IPS-15b (cell line): ENCODE results near the gene E2F4.

Experiments used
- H3K27me3 ChIP-seq: one replicate; pipeline ENCODE4 v1.6.1; 2013; ENCODE audit warnings: low read length; ENCODE audit not compliant: control insufficient read depth, insufficient read depth
- H3K36me3 ChIP-seq: one replicate; pipeline ENCODE4 v1.6.1; 2013; ENCODE audit warnings: low read length; ENCODE audit not compliant: control insufficient read depth, insufficient read depth
- H3K4me1 ChIP-seq: one replicate; pipeline ENCODE4 v1.6.1; 2013; ENCODE audit warnings: mild to moderate bottlenecking, low read length; ENCODE audit not compliant: control insufficient read depth, insufficient read depth
- H3K4me3 ChIP-seq: one replicate; pipeline ENCODE4 v1.5.1; 2013; ENCODE audit warnings: low read depth, low read length
- H3K9ac ChIP-seq: one replicate; pipeline ENCODE4 v1.6.1; 2013; ENCODE audit warnings: low read depth, mild to moderate bottlenecking, low read length
- H3K9me3 ChIP-seq: one replicate; pipeline ENCODE4 v1.6.1; 2013; ENCODE audit warnings: mild to moderate bottlenecking, low read length; ENCODE audit not compliant: control insufficient read depth, insufficient read depth

The E2F4 gene

GRCh38 chr16:67190448-67191399 is 1.2 kb upstream of the E2F4 start:
- peaks cover 3% of the 10 kb centered on the region for H3K4me1 ChIP-seq
- no peak overlapping the region for H3K4me3 ChIP-seq
- H3K9ac ChIP-seq: no peak overlapping the region
- H3K36me3 ChIP-seq: peaks cover 27% of the 10 kb centered on the region
- H3K9me3 ChIP-seq: no peaks in the 10 kb centered on the region
- H3K27me3 ChIP-seq: peaks cover 12% of the 10 kb centered on the region

DNA sequence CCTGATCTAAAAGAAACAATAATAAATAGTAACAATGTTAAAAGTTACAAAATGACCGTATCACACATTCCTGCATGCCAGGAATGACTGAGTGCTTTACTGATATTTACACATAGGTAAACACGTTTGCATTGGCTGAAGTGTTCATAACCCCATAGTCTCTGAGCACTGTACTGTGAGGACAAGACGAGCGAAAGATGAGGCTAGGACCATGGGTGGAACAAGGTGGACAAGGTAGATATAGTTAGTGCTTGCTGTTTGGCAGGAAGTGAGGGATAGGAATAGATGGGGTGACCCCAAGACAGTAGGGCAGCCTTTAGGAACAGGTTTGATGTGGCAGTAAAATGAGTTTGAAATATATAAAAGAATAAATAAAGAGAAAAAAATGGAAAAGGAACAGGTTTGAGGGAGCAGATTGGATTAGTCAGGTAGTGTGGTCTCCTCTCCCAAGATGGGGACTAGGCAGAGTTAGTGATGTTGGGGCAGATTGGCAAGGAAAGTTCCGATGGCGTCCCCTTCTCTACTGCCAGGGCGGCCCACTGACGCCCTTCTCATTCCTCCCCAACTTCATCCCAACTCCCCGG is 452 bp upstream of the E2F4 start:
- peaks cover 4% of the 10 kb centered on the region for H3K27me3 ChIP-seq
- H3K9me3 ChIP-seq: no peaks in the 10 kb centered on the region
- H3K36me3 ChIP-seq: peaks cover 34% of the 10 kb centered on the region
- H3K4me1 ChIP-seq: peaks cover 3% of the 10 kb centered on the region
- H3K9ac ChIP-seq: no peak overlapping the region
- peak overlapping the region; percentile 97 for H3K4me3 ChIP-seq

DNA sequence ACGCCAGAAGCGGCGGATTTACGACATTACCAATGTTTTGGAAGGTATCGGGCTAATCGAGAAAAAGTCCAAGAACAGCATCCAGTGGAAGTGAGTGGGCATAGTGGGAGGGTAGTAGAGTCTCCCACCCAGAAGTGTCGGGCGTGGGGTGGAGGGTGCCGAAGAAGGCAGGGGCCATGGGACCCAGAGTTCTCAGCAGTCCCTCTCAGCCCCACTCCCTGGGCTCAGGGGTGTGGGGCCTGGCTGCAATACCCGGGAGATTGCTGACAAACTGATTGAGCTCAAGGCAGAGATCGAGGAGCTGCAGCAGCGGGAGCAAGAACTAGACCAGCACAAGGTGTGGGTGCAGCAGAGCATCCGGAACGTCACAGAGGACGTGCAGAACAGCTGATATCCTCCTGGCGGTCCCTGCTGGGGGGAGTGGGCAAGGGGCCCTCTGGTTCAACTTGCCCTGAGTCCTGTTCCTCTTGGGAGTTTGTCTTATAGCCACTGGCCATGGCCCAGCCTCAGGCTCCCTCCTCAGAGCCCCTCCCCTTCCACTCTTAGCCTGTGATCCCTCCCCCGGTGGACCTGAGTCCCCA is 916 bp downstream of the E2F4 start:
- H3K4me1 ChIP-seq: peaks cover 3% of the 10 kb centered on the region

DNA sequence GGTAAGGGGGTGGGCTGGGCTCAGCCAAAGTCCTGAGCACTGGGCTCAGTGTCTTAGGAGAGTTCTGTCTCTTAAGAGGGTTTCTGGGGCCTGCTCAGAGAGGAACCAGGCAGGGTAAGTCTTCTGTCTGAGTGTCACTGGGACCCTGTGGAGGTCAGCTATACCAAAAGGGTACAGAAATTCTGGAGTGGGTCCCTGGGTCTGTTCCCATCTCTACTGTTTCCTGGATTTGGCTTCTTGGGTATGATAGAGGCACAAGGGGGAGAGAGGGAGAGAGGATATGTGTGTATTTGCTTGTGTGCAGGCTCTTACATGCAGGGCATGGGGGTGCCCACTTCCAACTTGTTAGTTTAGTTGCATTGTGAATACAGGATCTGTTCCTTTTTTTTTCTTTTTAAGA is 1.6 kb downstream of the E2F4 start:
- H3K36me3 ChIP-seq: peaks cover 53% of the 10 kb centered on the region
- peaks cover 3% of the 10 kb centered on the region for H3K4me1 ChIP-seq
- no peaks in the 10 kb centered on the region for H3K9me3 ChIP-seq
- no peaks in the 10 kb centered on the region for H3K27me3 ChIP-seq
- H3K4me3 ChIP-seq: peak overlapping the region; percentile 97
- H3K9ac ChIP-seq: no peak overlapping the region

More for the DNA sequence above, 916 bp downstream of the E2F4 start:
- Histone ChIP-seq H3K9me3 (no peaks in the 10 kb centered on the region), H3K4me3 (peak overlapping the region; percentile 97), H3K9ac (peak overlapping the region; percentile 79), H3K27me3 (no peaks in the 10 kb centered on the region), H3K36me3 (peaks cover 47% of the 10 kb centered on the region)

DNA sequence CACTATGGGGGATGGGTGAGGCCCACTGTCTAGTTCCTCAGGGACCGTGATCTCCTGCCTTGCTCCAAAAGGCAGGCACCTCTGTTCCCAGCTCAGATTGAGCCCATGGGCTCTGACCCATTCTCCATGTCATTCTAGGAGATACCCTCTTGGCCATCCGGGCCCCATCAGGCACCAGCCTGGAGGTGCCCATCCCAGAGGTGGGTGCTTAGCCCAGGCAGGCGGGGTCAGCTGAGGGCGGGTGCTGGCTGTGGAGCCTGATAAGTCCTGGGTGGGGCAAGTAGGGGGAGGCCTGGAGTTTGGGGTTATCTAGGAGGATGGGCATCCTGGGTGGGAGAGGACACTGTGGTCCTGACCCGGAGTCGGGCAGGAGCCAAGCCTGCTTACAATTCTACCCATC is 2.3 kb downstream of the E2F4 start:
- peaks cover 53% of the 10 kb centered on the region for H3K36me3 ChIP-seq
- H3K27me3 ChIP-seq: no peaks in the 10 kb centered on the region
- H3K4me1 ChIP-seq: peaks cover 5% of the 10 kb centered on the region
- H3K9ac ChIP-seq: no peak overlapping the region
- H3K4me3 ChIP-seq: no peak overlapping the region
- no peaks in the 10 kb centered on the region for H3K9me3 ChIP-seq

DNA sequence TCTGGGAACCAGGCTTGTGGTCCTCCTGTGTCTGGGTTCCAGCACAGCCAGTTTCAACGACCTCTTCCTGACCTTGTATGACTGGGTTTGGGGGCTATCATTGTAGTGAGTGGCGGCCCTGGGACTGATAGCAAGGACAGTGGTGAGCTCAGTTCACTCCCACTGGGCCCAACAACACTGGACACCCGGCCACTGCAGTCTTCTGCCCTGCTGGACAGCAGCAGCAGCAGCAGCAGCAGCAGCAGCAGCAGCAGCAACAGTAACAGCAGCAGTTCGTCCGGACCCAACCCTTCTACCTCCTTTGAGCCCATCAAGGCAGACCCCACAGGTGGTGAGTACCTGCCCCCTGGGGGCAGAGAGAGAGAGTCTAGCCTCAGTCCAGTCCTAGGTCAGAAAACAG is 3.7 kb downstream of the E2F4 start:
- peaks cover 53% of the 10 kb centered on the region for H3K36me3 ChIP-seq
- H3K4me3 ChIP-seq: no peak overlapping the region
- H3K9me3 ChIP-seq: no peaks in the 10 kb centered on the region
- no peak overlapping the region for H3K9ac ChIP-seq
- no peaks in the 10 kb centered on the region for H3K27me3 ChIP-seq
- H3K4me1 ChIP-seq: peaks cover 7% of the 10 kb centered on the region

DNA sequence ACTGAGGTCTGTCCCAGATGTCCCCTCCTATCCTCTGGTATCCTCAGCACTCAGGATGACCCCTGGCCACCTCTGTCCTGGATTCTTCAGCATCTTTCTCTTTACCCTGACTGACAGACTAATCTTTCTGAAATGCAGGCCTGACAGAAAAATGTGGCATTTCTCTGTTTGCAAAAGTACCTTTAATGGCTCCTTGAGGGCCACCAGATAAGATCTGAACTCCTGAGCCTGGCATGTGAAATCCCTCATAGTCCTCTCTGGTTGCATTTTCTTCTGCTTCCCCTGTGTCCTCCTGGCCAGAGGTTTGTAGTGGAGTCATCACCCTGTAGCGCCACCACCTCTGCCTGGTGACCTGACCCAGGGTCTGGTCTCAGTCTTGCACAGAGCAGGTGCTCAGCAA is 4.9 kb downstream of the E2F4 start:
- Histone ChIP-seq H3K36me3 (peaks cover 53% of the 10 kb centered on the region), H3K27me3 (no peaks in the 10 kb centered on the region), H3K9me3 (no peaks in the 10 kb centered on the region), H3K4me1 (peaks cover 7% of the 10 kb centered on the region), H3K4me3 (no peak overlapping the region), H3K9ac (no peak overlapping the region)

DNA sequence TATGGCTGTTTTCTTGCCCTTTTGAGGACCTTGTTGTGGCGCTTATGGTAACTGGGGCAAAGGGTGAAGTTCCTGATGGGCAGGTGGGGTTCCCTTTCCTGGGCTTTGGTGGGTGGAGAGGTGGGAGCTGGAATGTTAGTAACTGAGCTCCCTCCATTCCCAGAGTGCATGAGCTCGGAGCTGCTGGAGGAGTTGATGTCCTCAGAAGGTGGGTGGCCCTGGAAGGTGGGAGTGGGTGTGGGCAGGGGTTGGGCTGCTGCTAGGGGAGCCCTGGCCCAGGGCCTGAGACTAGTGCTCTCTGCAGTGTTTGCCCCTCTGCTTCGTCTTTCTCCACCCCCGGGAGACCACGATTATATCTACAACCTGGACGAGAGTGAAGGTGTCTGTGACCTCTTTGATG is 5.7 kb downstream of the E2F4 start:
- Histone ChIP-seq H3K4me3 (no peak overlapping the region), H3K36me3 (peaks cover 58% of the 10 kb centered on the region), H3K9ac (no peak overlapping the region), H3K27me3 (no peaks in the 10 kb centered on the region), H3K4me1 (peaks cover 7% of the 10 kb centered on the region), H3K9me3 (no peaks in the 10 kb centered on the region)

DNA sequence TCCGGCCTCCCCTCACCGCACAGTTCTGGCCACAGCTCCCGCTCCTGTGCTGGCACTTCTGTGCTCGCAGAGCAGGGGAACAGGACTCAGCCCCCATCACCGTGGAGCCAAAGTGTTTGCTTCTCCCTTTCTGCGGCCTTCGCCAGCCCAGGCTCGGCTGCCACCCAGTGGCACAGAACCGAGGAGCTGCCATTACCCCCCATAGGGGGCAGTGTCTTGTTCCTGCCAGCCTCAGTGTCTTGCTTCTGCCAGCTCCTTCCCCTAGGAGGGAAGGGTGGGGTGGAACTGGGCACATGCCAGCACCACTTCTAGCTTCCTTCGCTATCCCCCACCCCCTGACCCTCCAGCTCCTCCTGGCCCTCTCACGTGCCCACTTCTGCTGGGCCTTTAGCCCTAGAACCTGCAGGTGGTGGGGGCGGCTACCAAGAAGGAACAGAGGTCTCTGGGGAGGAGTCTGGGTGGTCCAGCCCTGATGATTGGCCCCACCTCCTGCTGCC is 6.3 kb downstream of the E2F4 start:
- Histone ChIP-seq H3K4me1 (peaks cover 5% of the 10 kb centered on the region), H3K9me3 (no peaks in the 10 kb centered on the region), H3K9ac (no peak overlapping the region), H3K27me3 (no peaks in the 10 kb centered on the region), H3K4me3 (peak overlapping the region; percentile 18), H3K36me3 (peaks cover 55% of the 10 kb centered on the region)

GRCh38 chr16:67199011-67199807 is 7.3 kb downstream of the E2F4 start, which contains the start of gene ELMO3:
ELMO3 (plus strand) TSS chr16:67199131; CDS start chr16:67199327, 196 bp downstream.
- H3K9me3 ChIP-seq: no peaks in the 10 kb centered on the region
- H3K36me3 ChIP-seq: peaks cover 50% of the 10 kb centered on the region
- no peaks in the 10 kb centered on the region for H3K27me3 ChIP-seq
- peak within 1 kb of the TSS; percentile 84 for H3K4me3 ChIP-seq
- H3K9ac ChIP-seq: no peak within 1 kb of the TSS
- peaks cover 4% of the 10 kb centered on the region for H3K4me1 ChIP-seq

DNA sequence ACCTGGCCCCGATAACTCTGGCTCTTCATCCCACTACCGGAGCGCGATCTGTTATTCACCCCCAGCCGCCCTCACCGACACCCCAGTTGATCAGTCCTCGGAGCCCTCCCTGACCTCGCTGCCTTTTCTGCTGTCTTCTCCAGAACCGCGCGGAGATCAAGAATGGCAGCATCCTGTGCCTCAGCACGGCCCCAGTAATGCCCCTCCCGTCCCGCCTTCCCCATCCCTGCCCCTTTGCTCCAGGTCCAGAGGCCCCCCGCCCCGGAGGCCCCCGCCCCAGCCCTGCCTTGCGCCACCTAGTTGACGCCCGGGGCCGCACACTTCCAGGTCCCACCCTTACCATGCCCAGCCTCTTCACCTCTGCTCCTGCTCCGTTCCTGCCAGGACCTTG is 7.8 kb downstream of the E2F4 start:
- Histone ChIP-seq H3K36me3 (peaks cover 46% of the 10 kb centered on the region), H3K9me3 (no peaks in the 10 kb centered on the region), H3K27me3 (no peaks in the 10 kb centered on the region), H3K4me1 (peaks cover 4% of the 10 kb centered on the region), H3K4me3 (peak overlapping the region; percentile 75), H3K9ac (no peak overlapping the region)
